Measurements from ENCODE around the gene ZNF226.
A peak's percentile ranks its signal among the peaks of the same experiment; 100 is the strongest.
"Not testable (repeated sequence)": the region's sequence is repeated elsewhere in the genome, so short reads cannot be mapped to it uniquely, and the experiment has no call there.

Gene ZNF226

GRCh38 chr19:44164673-44165512 lies at the start of gene ZNF226:
Gene ZNF226 (plus strand): TSS chr19:44165100. CDS start chr19:44170081, 4,981 bp downstream.
- peak; percentile 86 to 87 for DNase-seq

- not testable (repeated sequence) for DNase-seq
These were observed 43.7 kb upstream of the ZNF226 start for GRCh38 chr19:44121162-44121561.

GRCh38 chr19:44131955-44132354 lies 32.9 kb upstream of the ZNF226 start:
- DNase-seq = no peak

- peak; percentile 68 to 81 for DNase-seq
These were observed 23.5 kb upstream of the ZNF226 start, which contains the start of gene ZNF234 for GRCh38 chr19:44141191-44142058. Gene ZNF234 (plus strand): TSS chr19:44141554. CDS start chr19:44144633, 3,079 bp downstream.

GRCh38 chr19:44142059-44142433 lies 22.9 kb upstream of the ZNF226 start:
- no peak for DNase-seq

- no peak for DNase-seq
These were observed 15.1 kb upstream of the ZNF226 start for GRCh38 chr19:44149776-44150175.

- DNase-seq = no peak
These were observed 13.4 kb upstream of the ZNF226 start for GRCh38 chr19:44151491-44151890.

- no peak for DNase-seq
These were observed 8.4 kb upstream of the ZNF226 start for GRCh38 chr19:44156475-44156874.

GRCh38 chr19:44163789-44164188 lies 1.1 kb upstream of the ZNF226 start:
- no peak for DNase-seq

GRCh38 chr19:44164327-44164672 lies 600 bp upstream of the ZNF226 start:
- no peak for DNase-seq

GRCh38 chr19:44170660-44171059 lies 5.8 kb downstream of the ZNF226 start:
- not testable (repeated sequence) for DNase-seq

GRCh38 chr19:44176590-44176989 lies 11.7 kb downstream of the ZNF226 start:
- no peak for DNase-seq

- DNase-seq = no peak
These were observed 16.1 kb downstream of the ZNF226 start for GRCh38 chr19:44180968-44181367.

GRCh38 chr19:44182145-44182544 lies 17.2 kb downstream of the ZNF226 start:
- DNase-seq = no peak

GRCh38 chr19:44190020-44190419 lies 25.1 kb downstream of the ZNF226 start:
- no peak for DNase-seq

GRCh38 chr19:44192127-44192526 lies 27.2 kb downstream of the ZNF226 start:
- no peak for DNase-seq

GRCh38 chr19:44196772-44197171 lies 31.9 kb downstream of the ZNF226 start:
- DNase-seq = no peak

- no peak for DNase-seq
These were observed 37.6 kb downstream of the ZNF226 start for GRCh38 chr19:44202470-44202869.

GRCh38 chr19:44202974-44203373 lies 38.1 kb downstream of the ZNF226 start:
- no peak for DNase-seq

- not testable (repeated sequence) for DNase-seq
These were observed 39.0 kb downstream of the ZNF226 start for GRCh38 chr19:44203877-44204276.

- no peak for DNase-seq
These were observed 39.9 kb downstream of the ZNF226 start for GRCh38 chr19:44204772-44205171.

GRCh38 chr19:44207126-44207803 lies 42.4 kb downstream of the ZNF226 start:
- DNase-seq = peak; percentile 82 to 86

- DNase-seq = peak; percentile 79 to 80
These were observed 47.5 kb downstream of the ZNF226 start, which contains the start of gene ZNF227 for GRCh38 chr19:44212250-44212865. Gene ZNF227 (plus strand): TSS chr19:44212532. CDS start chr19:44217793, 5,261 bp downstream.

All from CD4-positive, alpha-beta T cell treated with Interleukin-1 beta for 1 hour (primary cell).